CD4-positive, alpha-beta T cell treated with Interleukin-15 for 4 hours (primary cell): ENCODE data around the gene PARP16.

ENCODE experiments used
- DNase-seq: peaks from one replicate; pipeline ENCODE4 v3.0.0-alpha.2; 2020; ENCODE audit warnings: low spot score

Gene PARP16

GRCh38 chr15:65286704-65287519 is at the start of gene PARP16:
TSS of gene PARP16 (minus strand) at chr15:65286883. CDS start at chr15:65286426, 457 bp downstream.
- DNase-seq = peak; percentile 92

DNA sequence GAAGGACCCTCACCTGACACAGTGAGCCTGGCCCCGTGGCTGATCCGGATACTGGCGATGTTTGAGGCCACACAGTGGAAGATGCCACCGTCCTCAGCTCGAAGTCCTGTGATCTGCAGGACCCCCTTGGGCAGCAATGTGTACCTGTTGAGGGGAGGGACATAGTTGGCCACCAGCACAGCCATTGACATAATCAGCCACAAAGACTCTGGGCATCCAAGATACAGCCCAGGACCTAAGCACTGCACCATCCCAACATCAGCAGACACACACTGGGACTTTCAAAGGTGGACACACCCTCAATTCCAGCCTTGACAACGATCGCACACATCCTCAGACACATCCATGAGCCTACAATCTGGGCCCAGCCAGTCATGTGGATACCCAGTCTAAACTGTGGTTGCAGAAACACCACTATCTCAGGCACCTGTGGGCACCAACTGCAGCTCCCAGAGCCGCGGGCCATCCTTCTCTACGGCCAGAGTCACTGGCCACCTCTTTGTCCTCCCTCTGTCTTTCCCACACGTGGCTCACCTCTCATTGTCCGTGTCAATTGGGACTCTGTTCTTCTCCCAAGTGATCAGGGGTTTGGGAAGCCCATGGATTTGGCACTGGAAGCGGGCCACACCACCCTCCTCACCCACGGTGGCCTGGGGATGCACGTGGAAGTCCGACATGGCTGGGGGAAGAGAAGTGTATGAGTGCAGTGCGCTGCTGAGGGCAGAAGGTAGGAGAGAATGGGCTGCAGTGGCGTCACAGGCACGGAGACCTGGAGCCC is 48.8 kb upstream of the PARP16 start:
- no peak for DNase-seq

GRCh38 chr15:65334586-65335231 is 48.0 kb upstream of the PARP16 start:
- DNase-seq = no peak

DNA sequence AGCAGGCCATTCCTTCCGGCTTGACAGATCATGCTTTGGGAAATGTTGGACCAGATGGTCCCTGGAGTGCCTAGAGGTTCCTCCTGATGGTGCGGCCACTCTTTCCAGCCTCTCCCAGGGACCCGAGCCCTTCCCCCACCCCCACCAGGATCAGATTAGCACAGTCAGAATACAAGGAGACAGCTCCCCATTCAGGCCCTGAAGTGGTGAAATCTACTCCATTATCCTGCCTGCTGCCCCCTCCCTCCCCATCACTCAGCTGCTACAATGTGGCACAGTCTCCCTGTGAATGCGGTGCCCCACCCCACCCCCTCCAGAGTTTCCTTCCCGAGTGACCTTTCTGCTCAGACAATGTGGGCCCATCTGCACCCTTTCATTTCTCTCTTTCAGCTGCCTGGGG is 47.2 kb upstream of the PARP16 start:
- DNase-seq = no peak

GRCh38 chr15:65333148-65333820 is 46.6 kb upstream of the PARP16 start:
- DNase-seq = no peak

DNA sequence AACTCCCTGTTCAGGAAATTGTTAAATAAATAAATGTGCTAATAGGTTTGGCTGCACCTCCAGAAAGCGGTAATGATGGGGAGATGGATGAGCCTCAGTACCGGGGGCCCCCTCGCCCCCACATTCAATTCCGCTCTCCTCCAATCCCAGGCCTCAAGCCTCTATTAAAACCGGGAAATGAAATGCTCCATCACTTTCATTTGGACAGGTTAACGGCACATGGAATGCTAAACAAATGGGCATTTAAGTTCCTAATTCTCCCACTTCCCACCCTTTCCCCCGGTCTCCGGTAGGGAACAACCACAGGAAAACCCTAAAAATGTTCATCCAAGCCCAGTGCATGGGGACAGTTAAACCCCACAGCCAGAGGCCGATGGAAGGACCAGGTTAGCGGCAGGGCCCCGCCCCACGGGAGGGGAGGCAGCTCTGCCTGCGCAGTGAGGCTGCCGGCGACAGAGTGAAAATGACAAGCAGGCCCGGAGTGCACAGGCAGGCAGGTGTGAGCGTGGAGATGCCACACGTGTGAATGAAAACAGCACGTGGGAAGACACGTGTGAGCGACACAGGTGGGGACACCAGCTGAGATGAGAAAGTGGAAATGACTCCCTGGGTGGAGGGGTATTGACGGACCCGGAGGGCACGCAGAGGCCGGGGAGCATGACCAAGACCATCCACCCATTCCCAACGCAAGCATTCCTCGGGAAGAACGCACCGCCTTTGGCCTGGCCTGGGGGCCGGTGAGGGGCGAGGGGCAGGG is 45.9 kb upstream of the PARP16 start:
- no peak for DNase-seq

DNA sequence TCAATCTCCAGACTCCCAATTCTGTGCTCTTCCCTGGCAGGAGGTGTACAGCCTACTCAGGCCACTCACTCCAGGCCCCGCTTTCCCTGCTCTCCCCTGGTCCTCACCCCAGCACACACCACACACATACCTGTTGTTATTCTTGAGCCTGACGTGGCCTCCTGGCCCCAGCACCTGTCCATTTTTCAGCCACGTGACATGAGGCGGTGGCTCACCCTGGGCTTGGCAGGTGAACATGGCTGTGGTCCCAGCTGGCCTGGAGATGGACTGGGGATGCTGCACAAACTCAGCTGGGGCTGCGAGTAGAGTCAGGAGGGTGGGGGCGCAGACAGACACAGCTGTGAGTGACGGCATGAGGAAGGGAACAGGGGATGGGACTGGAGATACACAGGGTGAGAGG is 45.1 kb upstream of the PARP16 start:
- DNase-seq = no peak

- DNase-seq = no peak
Measured at GRCh38 chr15:65330934-65331645, 44.4 kb upstream of the PARP16 start.

DNA sequence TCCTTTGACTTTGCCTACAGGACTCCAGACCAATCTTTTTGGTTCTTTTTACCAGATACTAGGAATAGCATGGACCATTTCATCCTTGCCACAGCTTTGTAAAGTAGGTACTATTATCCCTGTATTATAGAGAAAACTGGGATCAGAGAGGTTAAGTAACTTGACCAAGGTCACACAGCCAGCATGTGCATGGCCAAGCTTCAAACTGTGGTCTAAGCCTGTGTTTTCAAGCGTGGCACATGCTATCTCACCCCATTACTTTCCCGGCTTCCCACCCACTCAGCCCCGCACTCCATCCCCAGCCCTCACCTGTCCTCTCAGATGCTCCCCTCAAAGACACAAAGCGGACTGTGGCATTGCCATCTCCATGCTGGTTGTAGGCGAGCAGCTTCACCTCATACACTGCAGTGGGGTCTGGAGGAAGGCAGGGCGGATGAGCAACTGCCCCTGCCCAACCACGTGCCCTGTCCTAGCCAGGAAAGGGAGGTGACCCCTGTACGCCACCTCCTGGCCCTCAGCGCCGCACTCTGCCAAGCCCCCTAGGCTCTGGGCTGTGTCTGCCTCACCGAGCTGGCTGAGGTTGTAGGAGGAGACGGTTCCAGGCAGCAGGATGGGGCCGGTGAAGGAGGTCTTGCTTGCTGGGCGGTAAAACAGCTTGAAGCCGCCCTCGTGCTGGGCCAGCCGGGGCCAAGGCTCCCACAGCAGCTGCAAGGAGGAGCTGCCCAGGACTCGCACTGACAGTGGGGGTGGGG is 43.5 kb upstream of the PARP16 start:
- DNase-seq = no peak

GRCh38 chr15:65329288-65329983 is 42.8 kb upstream of the PARP16 start:
- no peak for DNase-seq

DNA sequence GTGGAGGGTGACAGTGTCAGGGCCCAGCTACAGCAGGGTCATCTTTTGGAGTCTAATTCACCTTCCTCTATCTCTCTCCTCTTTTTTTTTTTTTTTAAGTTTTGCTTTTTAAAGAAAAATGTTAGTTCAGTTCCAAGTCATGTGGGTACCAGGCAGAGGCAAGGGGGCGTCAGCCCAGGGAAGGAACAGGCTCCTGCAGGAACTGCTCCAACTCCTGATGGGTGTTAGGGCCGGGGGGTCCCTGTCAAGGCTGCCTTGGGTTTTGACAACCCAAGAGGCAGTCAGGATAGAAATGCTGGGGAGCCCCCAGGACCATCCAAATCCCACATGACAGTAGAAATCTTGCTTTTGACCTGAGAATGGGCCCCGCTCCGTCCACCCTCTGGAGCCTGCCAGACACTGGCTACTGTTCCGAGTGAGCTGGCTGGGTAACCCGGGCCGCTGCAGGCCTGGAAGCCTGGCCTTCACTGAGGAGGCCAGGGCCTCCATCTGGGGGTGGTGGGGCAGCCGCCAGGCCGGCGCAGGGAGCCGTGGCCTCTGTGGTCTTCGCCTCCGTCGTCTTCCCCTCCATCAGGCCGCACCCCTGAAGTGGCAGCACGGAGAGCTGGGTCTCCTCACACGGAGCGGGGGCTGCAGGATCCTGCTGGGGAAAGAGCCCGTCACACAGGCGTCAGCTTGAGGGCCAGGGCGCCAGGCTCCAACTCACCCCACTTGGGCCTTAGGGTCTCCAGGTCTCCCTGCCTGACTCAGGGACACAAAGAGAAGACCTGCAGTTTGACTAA is 42.0 kb upstream of the PARP16 start:
- DNase-seq = no peak

GRCh38 chr15:65327651-65328393 is 41.1 kb upstream of the PARP16 start:
- DNase-seq = no peak

DNA sequence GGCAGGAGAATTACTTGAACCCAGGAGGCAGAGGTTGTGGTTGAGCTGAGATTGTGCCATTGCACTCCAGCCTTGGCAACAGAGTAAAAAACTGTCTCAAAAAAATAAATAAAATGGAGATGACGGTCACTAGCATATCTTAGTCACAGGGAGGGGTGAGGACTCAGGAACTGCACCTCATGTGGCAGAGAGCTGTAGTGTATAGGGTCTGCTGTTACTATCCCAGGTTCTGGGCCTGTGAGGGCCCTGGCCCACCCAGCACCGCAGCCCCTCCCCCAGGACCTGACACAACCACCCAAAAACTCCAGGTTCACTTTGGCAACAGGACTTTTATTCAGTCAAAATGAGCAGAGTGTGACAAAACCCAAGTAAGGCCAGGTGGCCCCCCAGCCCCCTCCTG is 40.1 kb upstream of the PARP16 start:
- DNase-seq = no peak

- no peak for DNase-seq
Measured at GRCh38 chr15:65326117-65326526, 39.4 kb upstream of the PARP16 start.

- no peak for DNase-seq
Measured at GRCh38 chr15:65323071-65323511, 36.4 kb upstream of the PARP16 start.

GRCh38 chr15:65318870-65319356 is 32.2 kb upstream of the PARP16 start:
- DNase-seq = peak; percentile 84

DNA sequence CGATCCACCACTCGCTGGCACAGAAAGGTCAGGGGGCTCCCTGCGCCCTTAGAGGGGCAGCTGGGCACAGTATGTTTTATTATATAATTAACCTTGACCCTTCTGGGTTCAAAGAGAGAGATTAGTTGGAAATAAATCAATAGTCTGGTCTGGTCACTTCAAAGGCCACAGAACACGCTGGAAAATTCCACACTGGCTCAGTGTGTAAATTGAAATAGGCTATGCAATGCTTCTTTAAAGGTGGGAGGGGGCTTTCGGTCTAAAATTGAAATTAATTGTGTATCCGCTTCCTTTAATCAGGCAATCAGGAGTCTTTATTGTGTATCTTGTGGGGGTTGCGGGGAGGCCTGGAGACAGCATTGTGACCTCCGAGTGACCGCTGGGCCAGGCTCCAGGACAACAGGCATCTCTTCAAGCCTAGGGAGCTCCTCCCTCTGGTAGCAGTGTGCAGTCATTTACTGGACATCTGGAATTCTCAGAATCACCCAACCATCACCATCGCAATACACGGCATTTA is 25.8 kb upstream of the PARP16 start:
- no peak for DNase-seq
